T-helper 17 cell (primary cell): ENCODE results near the gene PFKFB2. TPM values are rescaled to one million over a fixed set of nuclear protein-coding genes. Genes with fewer than 3 reads are reported as not detected.

Experiments
- ATAC-seq: fragments of 150-1000 bp; cut with Tn5 transposase; 2 replicates; pipeline ENCODE4 v1.10.0; 2021; ENCODE audit warnings: mild to moderate bottlenecking, moderate library complexity
- DNase-seq, 3 donors: peaks; one replicate each; pipeline versions ENCODE4 v3.0.0 to v3.0.0-alpha.2; 2020 to 2021
- H3K9me3 ChIP-seq: one replicate; pipeline ENCODE4 v1.7.0; 2013; ENCODE audit warnings: low read length, mild to moderate bottlenecking; ENCODE audit not compliant: control insufficient read depth, poor library complexity, severe bottlenecking
- H3K27ac Mint-ChIP-seq: one replicate; pipeline ENCODE4 v1.8.0; 2022; ENCODE audit warnings: mild to moderate bottlenecking, moderate library complexity, mixed read lengths
- H3K27me3 Mint-ChIP-seq: one replicate; pipeline ENCODE4 v1.8.0; 2022; ENCODE audit warnings: mixed read lengths
- H3K36me3 Mint-ChIP-seq: one replicate; pipeline ENCODE4 v1.8.0; 2022; ENCODE audit warnings: low read depth, mixed read lengths
- H3K4me1 Mint-ChIP-seq: one replicate; pipeline ENCODE4 v1.8.0; 2022; ENCODE audit warnings: mild to moderate bottlenecking, mixed read lengths
- H3K4me3 Mint-ChIP-seq: one replicate; pipeline ENCODE4 v1.8.0; 2022; ENCODE audit warnings: mild to moderate bottlenecking, moderate library complexity, mixed read lengths
- total RNA-seq, 4 donors: library from RNA in 2 of 4; stranded (reverse) in 2 of 4; gene quantifications; one replicate each; pipeline ENCODE4 v1.2.3 and lab custom pipeline; 2022 to 2026

PFKFB2 gene
- total RNA-seq, 2 donors from 2014 or later = 1.7 to 2.0 TPM

DNA sequence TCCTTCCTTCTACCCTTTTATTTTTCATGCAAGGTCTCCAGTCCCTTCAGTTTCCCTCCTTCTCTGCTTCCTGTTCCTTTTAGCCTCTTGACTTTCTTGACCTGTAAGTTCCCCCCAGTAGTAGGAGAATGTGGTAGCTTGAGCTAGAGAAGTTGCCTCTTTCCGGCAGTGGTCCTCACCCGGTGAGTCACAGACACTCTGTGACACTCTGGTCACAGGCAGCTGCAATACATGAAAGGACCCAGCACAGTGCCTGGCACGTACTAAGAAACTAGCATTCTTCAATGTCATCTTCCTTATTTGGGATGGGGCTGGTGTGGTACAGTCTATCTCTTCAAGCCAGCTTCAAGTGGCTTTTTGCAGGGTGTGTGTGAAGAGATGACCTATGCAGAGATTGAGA is 16.0 kb downstream of the PFKFB2 start:
- no peaks in the 10 kb centered on the region for H3K36me3 Mint-ChIP-seq
- no peaks in the 10 kb centered on the region for H3K27me3 Mint-ChIP-seq
- H3K4me3 Mint-ChIP-seq = no peak overlapping the region
- H3K9me3 ChIP-seq = no peaks in the 10 kb centered on the region
- peaks cover 14% of the 10 kb centered on the region for H3K4me1 Mint-ChIP-seq
- ATAC-seq (no peak), DNase-seq (no peak)
- H3K27ac Mint-ChIP-seq = peak overlapping the region; percentile 89

DNA sequence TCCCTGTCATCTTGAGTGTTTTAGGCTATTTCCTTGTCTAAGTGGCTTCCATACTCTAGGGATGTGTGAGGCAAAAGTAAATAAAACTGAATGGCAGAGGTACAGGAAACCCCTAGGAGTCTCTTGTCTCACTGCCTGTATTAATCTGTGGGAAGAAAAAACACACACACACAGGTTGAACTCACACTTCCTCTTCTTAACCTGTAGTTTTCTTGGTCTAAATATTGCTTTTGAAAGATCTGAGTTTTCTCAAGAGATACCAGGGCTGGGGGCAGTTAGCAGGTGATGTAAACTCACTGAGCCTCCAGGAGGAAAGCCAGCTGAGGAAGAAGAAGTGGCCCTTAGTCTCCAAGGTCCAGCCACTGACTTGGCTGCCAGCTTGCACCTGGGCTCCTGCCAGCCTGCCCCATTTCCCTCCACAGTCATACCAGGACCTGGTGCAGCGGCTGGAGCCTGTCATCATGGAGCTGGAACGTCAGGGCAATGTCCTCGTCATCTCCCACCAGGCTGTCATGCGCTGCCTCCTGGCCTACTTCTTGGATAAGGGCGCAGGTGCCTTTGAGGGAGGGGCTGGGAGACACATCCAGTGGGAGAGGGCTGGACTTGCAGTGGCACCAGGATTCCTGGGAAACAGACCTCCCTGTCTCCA is 16.9 kb downstream of the PFKFB2 start:
- H3K4me1 Mint-ChIP-seq = peaks cover 14% of the 10 kb centered on the region
- H3K9me3 ChIP-seq = no peaks in the 10 kb centered on the region
- DNase-seq (no peak), ATAC-seq (no peak)
- no peak overlapping the region for H3K27ac Mint-ChIP-seq
- H3K36me3 Mint-ChIP-seq = no peaks in the 10 kb centered on the region
- no peak overlapping the region for H3K4me3 Mint-ChIP-seq
- H3K27me3 Mint-ChIP-seq = peaks cover 5% of the 10 kb centered on the region

DNA sequence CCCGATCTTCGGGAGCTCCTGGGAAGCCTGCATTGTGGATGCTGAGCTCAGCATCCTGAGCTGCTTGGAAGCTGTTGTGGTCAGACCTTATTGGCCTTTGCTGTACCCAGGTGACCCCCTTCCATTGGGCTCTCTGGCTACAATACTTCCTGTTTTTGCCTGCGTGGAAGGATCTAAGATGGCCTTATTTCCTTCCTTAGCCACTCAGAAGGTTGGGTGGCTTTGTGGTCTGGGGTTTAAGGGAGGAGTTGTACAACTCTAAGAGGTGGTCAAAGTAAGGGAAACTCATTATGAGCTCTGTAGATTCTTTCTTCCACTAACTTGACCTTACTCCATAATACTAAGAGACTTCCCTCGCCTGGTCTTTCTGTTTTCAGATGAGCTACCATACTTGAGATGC is 17.7 kb downstream of the PFKFB2 start:
- no peaks in the 10 kb centered on the region for H3K9me3 ChIP-seq
- no peak for DNase-seq
- peaks cover 14% of the 10 kb centered on the region for H3K4me1 Mint-ChIP-seq
- peak overlapping the region; percentile 28 for H3K4me3 Mint-ChIP-seq
- peak; percentile 53 for ATAC-seq
- no peak overlapping the region for H3K27ac Mint-ChIP-seq
- peaks cover 9% of the 10 kb centered on the region for H3K27me3 Mint-ChIP-seq
- H3K36me3 Mint-ChIP-seq = no peaks in the 10 kb centered on the region

DNA sequence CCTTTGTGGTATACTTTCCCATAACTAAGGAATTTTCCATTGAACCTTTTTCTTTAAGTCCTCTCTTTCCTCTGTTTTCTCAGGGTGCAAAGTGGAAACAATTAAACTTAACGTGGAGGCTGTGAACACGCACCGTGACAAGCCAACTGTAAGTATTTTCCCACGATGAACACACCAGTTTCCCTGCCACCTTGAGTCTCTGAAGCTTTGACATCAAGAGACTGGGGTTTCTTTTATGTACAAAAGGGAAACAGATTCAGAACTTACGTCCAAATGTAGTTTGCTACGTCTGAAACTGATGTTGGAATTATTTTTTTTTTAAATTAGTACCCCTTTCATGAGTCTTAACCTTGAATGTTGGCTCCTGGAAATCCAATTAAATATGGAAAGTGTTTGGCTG is 18.4 kb downstream of the PFKFB2 start:
- ATAC-seq (no peak), DNase-seq (no peak)
- Mint-ChIP-seq H3K4me1 (peaks cover 14% of the 10 kb centered on the region), H3K4me3 (no peak overlapping the region), H3K36me3 (no peaks in the 10 kb centered on the region), H3K27ac (no peak overlapping the region), H3K27me3 (peaks cover 12% of the 10 kb centered on the region)
- H3K9me3 ChIP-seq = no peaks in the 10 kb centered on the region

DNA sequence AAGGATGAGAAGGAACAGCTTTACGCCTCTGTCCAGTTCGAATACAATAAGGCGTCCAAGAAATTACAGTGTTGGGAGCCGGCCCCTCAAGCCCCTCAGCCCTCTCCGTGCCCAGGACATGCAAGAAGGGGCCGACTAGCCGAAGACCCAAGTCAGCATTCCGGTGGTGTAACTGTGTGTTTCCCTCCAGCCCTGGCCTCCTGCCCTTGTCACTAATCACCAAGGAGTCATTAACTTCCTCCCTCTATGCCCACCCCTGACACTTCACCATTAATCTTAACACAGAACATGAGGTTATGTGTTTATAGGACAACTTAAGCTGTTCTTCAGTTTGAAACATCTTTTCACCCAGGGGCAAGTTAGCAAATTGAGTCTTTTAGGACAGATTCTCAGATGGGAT is 19.2 kb downstream of the PFKFB2 start:
- no peaks in the 10 kb centered on the region for H3K36me3 Mint-ChIP-seq

DNA sequence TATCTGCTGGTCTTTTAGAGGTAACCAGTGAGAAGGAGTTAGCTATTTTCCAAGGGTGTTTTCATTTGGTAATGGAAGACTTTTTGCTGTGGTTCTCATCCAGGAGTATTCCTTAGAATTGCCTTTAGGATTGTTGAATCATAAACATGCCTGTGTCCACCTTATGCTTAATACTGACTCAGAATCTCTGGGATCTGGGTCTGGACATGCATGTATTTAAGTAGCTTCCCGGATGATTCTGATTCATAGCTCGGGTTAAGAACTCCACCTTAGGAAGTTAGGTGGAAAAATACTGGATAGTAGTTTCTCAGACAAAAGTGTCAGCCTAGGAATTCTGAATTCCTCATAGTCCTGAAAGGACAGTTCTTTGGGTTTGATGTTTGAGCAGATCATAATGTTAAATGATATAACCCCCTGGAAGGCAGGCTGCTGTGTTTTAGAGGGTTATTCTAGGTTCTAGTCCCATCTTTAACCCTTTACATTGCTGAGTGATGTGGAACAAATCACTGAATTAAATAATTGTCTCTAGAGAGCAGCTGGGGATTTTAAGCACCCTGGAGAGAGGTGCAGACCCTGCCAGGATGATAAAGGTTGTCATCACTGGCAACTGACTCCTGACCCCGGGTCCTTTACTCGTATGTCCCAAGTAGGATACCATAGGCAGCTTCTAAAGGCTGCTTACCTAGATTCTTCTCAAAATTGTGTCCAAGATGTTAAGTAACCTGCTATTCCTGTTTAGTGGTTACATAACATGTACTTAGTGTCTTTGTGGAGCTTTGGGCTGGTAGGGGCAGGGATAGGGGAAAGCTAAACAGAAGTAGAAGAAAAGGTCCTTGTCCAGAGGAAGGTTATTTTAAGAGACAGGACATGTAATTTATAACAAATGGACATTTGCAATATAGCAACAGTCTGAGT is 21.1 kb downstream of the PFKFB2 start:
- Mint-ChIP-seq H3K27ac (no peak overlapping the region), H3K4me1 (peaks cover 12% of the 10 kb centered on the region), H3K36me3 (no peaks in the 10 kb centered on the region), H3K27me3 (peaks cover 16% of the 10 kb centered on the region), H3K4me3 (no peak overlapping the region)
- ATAC-seq = no peak
- H3K9me3 ChIP-seq = no peaks in the 10 kb centered on the region
- DNase-seq = no peak

More for the DNA sequence above, 19.2 kb downstream of the PFKFB2 start:
- DNase-seq (no peak), ATAC-seq (no peak)
- H3K4me1 Mint-ChIP-seq = peaks cover 14% of the 10 kb centered on the region
- no peak overlapping the region for H3K4me3 Mint-ChIP-seq
- no peaks in the 10 kb centered on the region for H3K9me3 ChIP-seq
- H3K27ac Mint-ChIP-seq = no peak overlapping the region
- peaks cover 12% of the 10 kb centered on the region for H3K27me3 Mint-ChIP-seq

DNA sequence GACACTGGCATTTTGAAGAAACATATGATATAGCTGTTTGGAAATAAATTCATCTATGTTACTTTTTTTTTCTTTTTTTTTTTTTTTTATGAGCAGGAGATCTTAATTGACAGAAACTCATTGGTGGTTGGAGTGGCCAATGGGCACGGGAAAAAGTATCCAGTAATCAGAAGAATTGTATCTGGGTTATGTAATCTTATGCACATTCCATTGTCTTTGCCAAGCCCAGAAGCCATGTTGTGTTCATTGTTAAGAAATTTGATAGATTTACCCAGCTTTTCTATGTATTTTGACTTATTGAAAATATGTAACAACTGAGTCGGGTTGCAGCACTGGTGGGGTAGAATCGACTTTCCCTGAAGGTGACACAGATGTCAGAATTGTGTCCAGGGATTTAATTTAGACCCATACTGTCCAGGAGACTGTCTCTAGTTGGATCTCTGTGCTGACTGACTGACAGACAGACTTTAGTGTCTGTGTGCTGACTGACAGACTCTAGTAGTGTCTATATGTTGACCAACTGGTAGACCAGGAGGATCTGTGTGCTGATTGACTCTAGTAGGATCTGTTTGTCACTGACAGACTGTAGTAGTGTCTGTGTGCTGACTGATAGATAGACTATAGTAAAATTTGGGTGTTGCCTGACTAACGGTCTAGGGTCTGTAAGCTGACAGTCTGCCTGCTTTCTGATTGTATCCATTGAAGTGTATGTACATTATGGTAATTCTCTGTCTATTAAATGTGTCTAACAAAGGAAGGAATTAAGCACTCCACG is 23.3 kb downstream of the PFKFB2 start:
- Mint-ChIP-seq H3K36me3 (no peaks in the 10 kb centered on the region), H3K4me3 (no peak overlapping the region)
- ATAC-seq = no peak

DNA sequence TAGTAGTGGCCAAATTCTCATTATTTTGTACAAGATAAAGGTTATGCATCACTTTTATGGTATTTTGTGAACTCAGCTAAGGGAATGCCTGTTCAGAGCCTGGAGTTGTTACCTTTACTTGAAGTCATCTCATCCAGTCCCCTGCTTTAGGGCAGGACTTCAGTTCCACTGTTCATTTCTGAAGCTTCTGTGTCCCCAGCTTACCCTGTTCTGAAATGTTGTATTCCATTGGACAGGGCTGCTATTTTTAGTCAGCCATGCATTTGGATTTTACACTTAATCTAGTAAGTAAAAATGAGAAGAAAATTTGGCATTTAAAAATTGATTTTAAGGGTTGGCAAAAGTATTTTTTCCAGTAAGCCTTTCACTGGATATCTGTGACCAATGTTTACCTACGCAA is 23.9 kb downstream of the PFKFB2 start:
- ATAC-seq (no peak), DNase-seq (no peak)
- Mint-ChIP-seq H3K36me3 (no peaks in the 10 kb centered on the region), H3K4me1 (no peaks in the 10 kb centered on the region), H3K27ac (no peak overlapping the region), H3K4me3 (no peak overlapping the region), H3K27me3 (peaks cover 16% of the 10 kb centered on the region)
- no peaks in the 10 kb centered on the region for H3K9me3 ChIP-seq

More for the DNA sequence above, 23.3 kb downstream of the PFKFB2 start:
- H3K27ac Mint-ChIP-seq = no peak overlapping the region
- H3K9me3 ChIP-seq = no peaks in the 10 kb centered on the region
- H3K27me3 Mint-ChIP-seq = peaks cover 16% of the 10 kb centered on the region
- peaks cover 4% of the 10 kb centered on the region for H3K4me1 Mint-ChIP-seq
- DNase-seq = no peak

DNA sequence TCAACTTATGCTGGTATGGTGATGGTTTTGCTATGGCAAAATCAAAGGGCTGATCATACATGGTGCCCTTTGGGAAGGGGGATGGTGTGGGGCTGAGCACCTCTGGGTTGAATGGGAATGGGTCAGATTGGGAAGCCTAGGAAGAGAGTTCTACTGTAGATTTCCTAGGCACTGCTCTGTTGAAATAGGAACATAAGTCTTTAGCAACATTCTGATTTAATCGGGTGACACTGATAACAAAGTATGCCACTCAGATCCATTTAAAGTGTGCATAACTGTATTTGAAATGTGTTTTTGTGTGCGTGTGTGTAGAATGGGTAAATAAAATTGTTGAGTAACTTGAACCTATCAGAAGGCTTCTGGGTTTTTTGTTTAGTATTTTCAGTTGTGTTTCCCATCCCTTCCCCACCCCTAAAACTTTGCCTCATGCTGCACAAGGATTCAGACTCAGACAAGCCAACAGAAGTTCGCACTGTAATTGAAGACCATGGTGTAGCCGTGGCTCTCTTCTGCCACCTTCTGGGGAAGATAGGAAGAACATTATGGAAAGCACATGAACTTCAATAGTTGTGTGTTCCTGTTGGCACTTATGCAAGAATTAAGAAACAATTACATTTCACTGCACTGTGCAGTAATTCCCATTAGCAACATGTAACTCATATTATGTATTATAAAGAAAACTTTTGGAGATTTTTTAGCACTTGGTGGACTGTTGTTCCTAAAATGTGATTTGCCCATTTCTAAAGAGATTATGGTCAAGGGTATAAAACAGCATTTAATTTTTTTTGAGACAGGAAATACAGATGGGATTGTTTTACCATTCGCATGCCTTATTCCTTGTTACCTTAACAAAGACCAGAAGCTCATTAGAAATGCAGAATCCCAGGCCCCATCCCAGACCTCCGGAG is 24.6 kb downstream of the PFKFB2 start:
- no peaks in the 10 kb centered on the region for H3K4me1 Mint-ChIP-seq

DNA sequence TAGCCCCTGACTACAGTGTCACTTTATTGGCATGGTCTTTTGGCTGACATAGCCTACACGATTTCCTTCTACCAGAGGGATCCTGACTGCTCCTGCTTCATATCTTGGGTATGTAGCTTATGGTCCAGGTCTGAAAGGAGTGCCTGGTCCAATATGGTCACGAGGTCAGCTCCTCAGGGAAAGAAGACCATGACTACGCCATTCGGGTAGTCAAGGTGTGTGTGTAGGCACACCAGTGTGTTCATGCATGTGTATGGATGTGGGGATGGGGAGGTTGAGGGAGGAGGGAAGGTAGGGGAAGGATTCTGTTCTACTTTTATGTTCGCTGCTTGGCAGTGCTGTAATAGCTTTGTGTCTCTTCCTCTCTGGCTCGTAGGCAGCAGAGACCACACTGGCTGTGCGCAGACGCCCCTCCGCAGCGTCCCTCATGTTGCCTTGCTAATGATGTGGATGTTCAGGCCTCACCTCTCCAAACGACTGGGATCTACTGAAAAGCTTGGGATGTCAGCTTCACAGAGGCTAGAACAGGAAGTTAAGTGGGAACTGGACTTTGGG is 25.6 kb downstream of the PFKFB2 start:
- H3K9me3 ChIP-seq = no peaks in the 10 kb centered on the region
- Mint-ChIP-seq H3K4me3 (no peak overlapping the region), H3K27me3 (peaks cover 33% of the 10 kb centered on the region), H3K27ac (no peak overlapping the region), H3K4me1 (peaks cover 2% of the 10 kb centered on the region), H3K36me3 (peaks cover 2% of the 10 kb centered on the region)
- no peak for ATAC-seq
- no peak for DNase-seq

More for the DNA sequence above, 24.6 kb downstream of the PFKFB2 start:
- Mint-ChIP-seq H3K4me3 (no peak overlapping the region), H3K27ac (no peak overlapping the region), H3K27me3 (peaks cover 23% of the 10 kb centered on the region), H3K36me3 (no peaks in the 10 kb centered on the region)
- ATAC-seq (peak; percentile 92), DNase-seq (peak in 2 of 3 donors; percentile 15 to 53)
- H3K9me3 ChIP-seq = no peaks in the 10 kb centered on the region

DNA sequence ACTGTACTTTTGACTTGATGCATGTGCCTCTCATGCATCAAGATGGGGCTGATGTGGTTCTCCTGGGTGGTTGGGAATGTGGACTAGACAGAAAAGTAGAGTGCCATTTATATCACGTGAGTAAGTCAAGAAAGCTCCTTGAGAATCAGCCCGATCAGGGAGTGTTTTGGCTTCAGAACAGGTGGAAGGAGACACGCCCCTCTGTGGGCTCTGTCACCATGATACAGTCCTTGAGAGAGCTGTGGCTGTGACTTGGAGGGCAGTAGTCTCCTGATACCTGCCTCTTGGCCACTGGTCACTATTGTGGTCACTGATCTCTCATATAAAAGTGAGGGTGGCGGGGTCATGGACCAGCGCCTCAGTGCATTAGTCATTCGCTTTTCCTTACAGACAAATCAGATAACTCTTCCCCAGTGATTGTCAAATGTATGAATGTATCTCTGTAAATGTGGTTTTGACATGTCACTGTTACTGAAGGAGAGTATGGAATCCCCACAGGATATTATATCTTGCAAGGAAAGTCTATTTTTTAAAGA is 26.7 kb downstream of the PFKFB2 start:
- H3K4me3 Mint-ChIP-seq = no peak overlapping the region
- DNase-seq = no peak
- H3K27me3 Mint-ChIP-seq = peaks cover 41% of the 10 kb centered on the region
- ATAC-seq = no peak
- H3K36me3 Mint-ChIP-seq = peaks cover 2% of the 10 kb centered on the region
- no peaks in the 10 kb centered on the region for H3K9me3 ChIP-seq
- no peak overlapping the region for H3K27ac Mint-ChIP-seq
- peaks cover 5% of the 10 kb centered on the region for H3K4me1 Mint-ChIP-seq

DNA sequence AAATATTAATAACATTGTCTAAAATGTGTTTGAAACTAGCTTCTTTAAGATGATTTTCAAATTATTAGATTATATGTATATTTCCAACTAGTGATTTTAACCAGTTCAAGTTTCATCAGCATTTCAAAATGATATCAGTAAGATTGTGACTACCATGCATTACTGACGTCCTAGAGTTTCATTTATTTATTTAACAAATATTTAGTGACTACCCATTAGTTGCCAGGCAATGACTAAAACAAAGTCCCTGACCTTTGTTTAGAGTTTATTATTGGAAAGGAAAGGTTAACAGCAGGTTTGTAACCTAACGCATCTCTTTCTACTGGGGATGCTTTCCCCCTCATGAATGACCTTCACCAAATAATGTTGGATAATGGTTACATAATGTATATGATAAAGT is 28.0 kb downstream of the PFKFB2 start:
- Mint-ChIP-seq H3K36me3 (peaks cover 4% of the 10 kb centered on the region), H3K27me3 (peaks cover 40% of the 10 kb centered on the region), H3K4me1 (peaks cover 10% of the 10 kb centered on the region), H3K27ac (no peak overlapping the region), H3K4me3 (no peak overlapping the region)
- no peak for DNase-seq
- ATAC-seq = no peak
- H3K9me3 ChIP-seq = no peaks in the 10 kb centered on the region
